CD4-positive, CD25-positive, alpha-beta regulatory T cell (primary cell): ENCODE measurements around the gene TENT5C. TPM values are rescaled to one million over a fixed set of nuclear protein-coding genes. Genes with fewer than 3 reads are reported as not detected.

ENCODE experiments used
- polyA plus RNA-seq, 4 donors: library from polyadenylated mRNA; unstranded; fragments of 300-500 nt; fragmentation: Illumina TruSeq; gene quantifications; one replicate each; pipeline ENCODE4 v1.2.3, GENCODE V29; 2021
- total RNA-seq: library from RNA; stranded (reverse); gene quantifications from one replicate; pipeline ENCODE4 v1.2.3, GENCODE V29; 2022

TENT5C gene
- total and polyA plus RNA-seq, 5 donors from 2014 or later: 19.6 to 324 (median 39.3) TPM

Other genes starting within 250 kb of the TENT5C start
- 113 TPM for gene MAN1A2, start 238.6 kb upstream of the TENT5C start, total RNA-seq
- 10 to 100 TPM; 27.2 to 50.2 (median 42.2) TPM for gene MAN1A2, start 238.6 kb upstream of the TENT5C start, polyA plus RNA-seq